Germinal center (tissue), 1 donor: ENCODE results near the gene NFATC2.

Source experiments
- DNase-seq: peaks from one replicate; pipeline ENCODE4 v3.0.0; 2012; ENCODE audit warnings: mixed read lengths, low spot score

NFATC2 gene

GRCh38 chr20:51450984-51451383 is 91.5 kb downstream of the NFATC2 start:
- DNase-seq, result no peak

GRCh38 chr20:51450221-51450712 is 92.3 kb downstream of the NFATC2 start:
- DNase-seq, result no peak

GRCh38 chr20:51449498-51450220 is 92.9 kb downstream of the NFATC2 start:
- no peak for DNase-seq

- DNase-seq, result no peak
Observed at GRCh38 chr20:51447765-51448148, 94.8 kb downstream of the NFATC2 start.

- DNase-seq, result no peak
Observed at GRCh38 chr20:51447097-51447764, 95.3 kb downstream of the NFATC2 start.

- DNase-seq, result no peak
Observed at GRCh38 chr20:51446656-51447055, 95.9 kb downstream of the NFATC2 start.

GRCh38 chr20:51446230-51446629 is 96.3 kb downstream of the NFATC2 start:
- DNase-seq, result no peak

GRCh38 chr20:51445591-51445990 is 96.9 kb downstream of the NFATC2 start:
- DNase-seq, result no peak

- DNase-seq, result no peak
Observed at GRCh38 chr20:51444922-51445438, 97.5 kb downstream of the NFATC2 start.

- DNase-seq, result no peak
Observed at GRCh38 chr20:51444467-51444866, 98.1 kb downstream of the NFATC2 start.

GRCh38 chr20:51442602-51443001 is 99.9 kb downstream of the NFATC2 start:
- no peak for DNase-seq

- peak; percentile 41 for DNase-seq
Observed at GRCh38 chr20:51440589-51440988, 101.9 kb downstream of the NFATC2 start.

GRCh38 chr20:51439160-51439689 is 103.3 kb downstream of the NFATC2 start:
- DNase-seq, result no peak

GRCh38 chr20:51438136-51438535 is 104.4 kb downstream of the NFATC2 start:
- DNase-seq, result no peak

GRCh38 chr20:51437182-51437924 is 105.2 kb downstream of the NFATC2 start:
- DNase-seq, result no peak

GRCh38 chr20:51434580-51435247 is 107.8 kb downstream of the NFATC2 start:
- no peak for DNase-seq

- no peak for DNase-seq
Observed at GRCh38 chr20:51434026-51434425, 108.5 kb downstream of the NFATC2 start.

GRCh38 chr20:51432875-51433274 is 109.6 kb downstream of the NFATC2 start:
- no peak for DNase-seq

GRCh38 chr20:51432251-51432784 is 110.2 kb downstream of the NFATC2 start:
- DNase-seq, result no peak

- DNase-seq, result no peak
Observed at GRCh38 chr20:51431321-51431720, 111.2 kb downstream of the NFATC2 start.

- no peak for DNase-seq
Observed at GRCh38 chr20:51430198-51430950, 112.1 kb downstream of the NFATC2 start.
